ENCODE results near the gene DERA.
"Not testable (repeated sequence)": the region's sequence is repeated elsewhere in the genome, so short reads cannot be mapped to it uniquely, and the experiment has no call there.

The DERA gene

DNA sequence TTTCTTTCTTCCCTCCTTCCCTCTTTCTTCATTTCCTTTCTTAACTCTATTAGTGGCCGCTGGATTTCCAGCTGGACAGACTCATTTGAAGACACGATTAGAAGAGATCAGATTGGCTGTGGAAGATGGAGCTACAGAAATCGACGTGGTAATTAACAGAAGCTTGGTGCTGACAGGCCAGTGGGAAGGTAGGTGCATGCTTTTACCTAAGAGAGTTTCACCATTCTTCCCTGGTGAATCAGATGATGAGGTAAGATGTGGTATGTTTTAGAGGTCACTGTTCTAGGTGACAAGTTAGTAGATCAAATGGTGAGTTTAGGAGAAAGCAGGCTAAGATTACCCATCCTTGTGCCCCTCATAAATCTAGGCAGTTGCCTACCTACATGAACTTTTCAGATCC is 51.6 kb downstream of the DERA start:
- TF ChIP-seq EZH2phosphoT487 (IDR thresholded peaks at IDR 0.05; ENCODE audit: low read length) (no peak), EZH2 (optimal IDR thresholded peaks at IDR 0.05; ENCODE audit: low read depth, low read length) (no peak)
- TF ChIP-seq, protein P1, sequence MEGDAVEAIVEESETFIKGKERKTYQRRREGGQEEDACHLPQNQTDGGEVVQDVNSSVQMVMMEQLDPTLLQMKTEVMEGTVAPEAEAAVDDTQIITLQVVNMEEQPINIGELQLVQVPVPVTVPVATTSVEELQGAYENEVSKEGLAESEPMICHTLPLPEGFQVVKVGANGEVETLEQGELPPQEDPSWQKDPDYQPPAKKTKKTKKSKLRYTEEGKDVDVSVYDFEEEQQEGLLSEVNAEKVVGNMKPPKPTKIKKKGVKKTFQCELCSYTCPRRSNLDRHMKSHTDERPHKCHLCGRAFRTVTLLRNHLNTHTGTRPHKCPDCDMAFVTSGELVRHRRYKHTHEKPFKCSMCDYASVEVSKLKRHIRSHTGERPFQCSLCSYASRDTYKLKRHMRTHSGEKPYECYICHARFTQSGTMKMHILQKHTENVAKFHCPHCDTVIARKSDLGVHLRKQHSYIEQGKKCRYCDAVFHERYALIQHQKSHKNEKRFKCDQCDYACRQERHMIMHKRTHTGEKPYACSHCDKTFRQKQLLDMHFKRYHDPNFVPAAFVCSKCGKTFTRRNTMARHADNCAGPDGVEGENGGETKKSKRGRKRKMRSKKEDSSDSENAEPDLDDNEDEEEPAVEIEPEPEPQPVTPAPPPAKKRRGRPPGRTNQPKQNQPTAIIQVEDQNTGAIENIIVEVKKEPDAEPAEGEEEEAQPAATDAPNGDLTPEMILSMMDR (IDR thresholded peaks at IDR 0.05; ENCODE audit: low read length): no peak
- Histone ChIP-seq H3K36me3 (replicated peaks; ENCODE audit: insufficient read depth, low read length) (no peaks in the 10 kb centered on the region), H3K27ac (ENCODE audit: low read length) (no peak overlapping the region), H3F3A (ENCODE audit: insufficient read depth, low read length) (no peaks in the 10 kb centered on the region), H3K4me2 (ENCODE audit: low read depth, low read length) (no peak overlapping the region), H3K4me1 (ENCODE audit: low read length) (no peaks in the 10 kb centered on the region), H3K9me3 (replicated peaks; ENCODE audit: insufficient read depth, low read length) (no peaks in the 10 kb centered on the region), H4K20me1 (ENCODE audit: insufficient read depth, low read length) (no peaks in the 10 kb centered on the region), H2AFZ (ENCODE audit: low read length) (no peak overlapping the region), H3K4me3 (ENCODE audit: low read length) (no peak overlapping the region), H3K9ac (ENCODE audit: low read length) (no peak overlapping the region), H3K79me2 (ENCODE audit: low read length) (no peaks in the 10 kb centered on the region), H3K27me3 (replicated peaks; ENCODE audit: insufficient read depth, low read length) (no peaks in the 10 kb centered on the region), H3K9me2 (replicated peaks; ENCODE audit: insufficient read depth, low read length) (no peaks in the 10 kb centered on the region)
- DNase-seq: no peak

DNA sequence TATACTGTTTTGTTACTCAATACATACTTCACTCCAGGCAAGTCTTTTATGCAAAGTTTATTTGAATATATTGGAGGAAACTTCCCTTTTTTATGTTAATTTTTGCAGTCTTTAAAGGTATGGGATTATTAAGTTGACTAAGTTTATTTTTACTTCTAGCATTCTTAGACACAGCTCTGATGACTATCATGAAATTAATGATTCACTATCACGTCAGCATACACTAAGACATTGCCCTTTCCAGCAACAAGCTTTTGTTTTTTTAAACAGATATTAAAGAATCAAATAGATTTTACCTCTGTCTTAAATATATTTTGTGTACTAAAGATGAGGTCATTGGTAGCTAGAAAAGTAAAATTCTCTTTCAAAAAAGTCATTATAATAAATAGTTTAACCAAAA is 52.1 kb downstream of the DERA start:
- H3K9ac ChIP-seq (ENCODE audit: low read length): no peak overlapping the region
- no peak overlapping the region for H3K4me2 ChIP-seq (ENCODE audit: low read depth, low read length)
- H3F3A ChIP-seq (ENCODE audit: insufficient read depth, low read length): no peaks in the 10 kb centered on the region
- TF ChIP-seq, protein P1 (IDR thresholded peaks at IDR 0.05; ENCODE audit: low read length): no peak
- no peak for TF ChIP-seq EZH2phosphoT487 (IDR thresholded peaks at IDR 0.05; ENCODE audit: low read length)
- no peak for TF ChIP-seq EZH2 (optimal IDR thresholded peaks at IDR 0.05; ENCODE audit: low read depth, low read length)
- DNase-seq: no peak
- H3K9me3 ChIP-seq (replicated peaks; ENCODE audit: insufficient read depth, low read length): no peaks in the 10 kb centered on the region
- H2AFZ ChIP-seq (ENCODE audit: low read length): no peak overlapping the region
- H3K36me3 ChIP-seq (replicated peaks; ENCODE audit: insufficient read depth, low read length): no peaks in the 10 kb centered on the region
- H3K9me2 ChIP-seq (replicated peaks; ENCODE audit: insufficient read depth, low read length): no peaks in the 10 kb centered on the region
- no peaks in the 10 kb centered on the region for H3K79me2 ChIP-seq (ENCODE audit: low read length)
- H3K4me1 ChIP-seq (ENCODE audit: low read length): no peaks in the 10 kb centered on the region
- H3K27me3 ChIP-seq (replicated peaks; ENCODE audit: insufficient read depth, low read length): no peaks in the 10 kb centered on the region
- no peak overlapping the region for H3K4me3 ChIP-seq (ENCODE audit: low read length)
- no peak overlapping the region for H3K27ac ChIP-seq (ENCODE audit: low read length)
- no peaks in the 10 kb centered on the region for H4K20me1 ChIP-seq (ENCODE audit: insufficient read depth, low read length)

DNA sequence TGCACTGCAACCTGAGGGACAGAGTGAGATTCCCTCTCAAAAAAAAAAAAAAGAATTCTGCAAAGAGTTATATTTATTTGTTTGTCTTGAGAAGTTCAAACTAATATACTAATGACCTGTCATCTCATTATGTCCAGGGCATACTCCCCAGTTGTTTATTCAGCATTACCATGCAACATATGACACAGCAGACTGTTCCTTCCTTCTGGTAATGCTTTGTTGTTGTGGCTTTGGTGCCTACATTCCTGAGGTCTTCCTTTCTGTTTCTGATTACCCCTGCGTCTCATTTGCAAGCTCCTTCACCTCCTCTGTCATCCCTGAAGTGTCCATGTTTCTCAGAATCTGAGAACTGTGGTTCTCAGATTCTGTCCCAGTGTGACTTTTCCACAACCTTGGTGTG is 55.3 kb downstream of the DERA start:
- H2AFZ ChIP-seq (ENCODE audit: low read length): no peak overlapping the region
- H3K4me3 ChIP-seq (ENCODE audit: low read length): no peak overlapping the region
- no peak overlapping the region for H3K27ac ChIP-seq (ENCODE audit: low read length)
- no peak for DNase-seq
- no peaks in the 10 kb centered on the region for H3K9me3 ChIP-seq (replicated peaks; ENCODE audit: insufficient read depth, low read length)
- no peaks in the 10 kb centered on the region for H3F3A ChIP-seq (ENCODE audit: insufficient read depth, low read length)
- TF ChIP-seq EZH2 (optimal IDR thresholded peaks at IDR 0.05; ENCODE audit: low read depth, low read length) (no peak), EZH2phosphoT487 (IDR thresholded peaks at IDR 0.05; ENCODE audit: low read length) (no peak)
- TF ChIP-seq, protein P1 (IDR thresholded peaks at IDR 0.05; ENCODE audit: low read length): no peak
- no peak overlapping the region for H3K4me2 ChIP-seq (ENCODE audit: low read depth, low read length)
- H3K4me1 ChIP-seq (ENCODE audit: low read length): no peaks in the 10 kb centered on the region
- H4K20me1 ChIP-seq (ENCODE audit: insufficient read depth, low read length): no peaks in the 10 kb centered on the region
- H3K9me2 ChIP-seq (replicated peaks; ENCODE audit: insufficient read depth, low read length): no peaks in the 10 kb centered on the region
- no peaks in the 10 kb centered on the region for H3K27me3 ChIP-seq (replicated peaks; ENCODE audit: insufficient read depth, low read length)
- no peak overlapping the region for H3K9ac ChIP-seq (ENCODE audit: low read length)
- H3K36me3 ChIP-seq (replicated peaks; ENCODE audit: insufficient read depth, low read length): no peaks in the 10 kb centered on the region
- H3K79me2 ChIP-seq (ENCODE audit: low read length): no peaks in the 10 kb centered on the region

DNA sequence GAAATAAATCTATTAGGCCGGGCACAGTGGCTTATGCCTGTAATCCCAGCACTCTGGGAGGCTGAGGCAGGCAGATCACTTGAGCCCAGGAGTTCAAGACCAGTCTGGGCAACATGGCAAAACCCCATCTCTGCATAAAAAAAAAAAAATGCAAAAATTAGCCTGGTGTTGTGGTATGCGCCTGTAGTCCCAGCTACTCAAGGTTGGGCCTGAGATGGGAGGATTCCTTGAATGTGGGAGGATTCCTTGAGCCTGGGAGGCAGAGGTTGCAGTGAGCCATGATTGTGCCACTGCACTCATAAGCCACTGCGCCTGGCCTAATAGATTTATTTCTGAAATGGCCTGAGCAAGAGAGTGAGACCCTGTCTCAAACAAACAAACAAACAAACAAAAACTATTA is 55.9 kb downstream of the DERA start:
- not testable (repeated sequence) for H3K27me3 ChIP-seq (replicated peaks; ENCODE audit: insufficient read depth, low read length); H3K9ac ChIP-seq (ENCODE audit: low read length); H3K4me2 ChIP-seq (ENCODE audit: low read depth, low read length); H2AFZ ChIP-seq (ENCODE audit: low read length); H3K9me2 ChIP-seq (replicated peaks; ENCODE audit: insufficient read depth, low read length); H3K9me3 ChIP-seq (replicated peaks; ENCODE audit: insufficient read depth, low read length); H3K27ac ChIP-seq (ENCODE audit: low read length); H3K4me1 ChIP-seq (ENCODE audit: low read length); H3F3A ChIP-seq (ENCODE audit: insufficient read depth, low read length); DNase-seq; H3K36me3 ChIP-seq (replicated peaks; ENCODE audit: insufficient read depth, low read length); H3K79me2 ChIP-seq (ENCODE audit: low read length); H4K20me1 ChIP-seq (ENCODE audit: insufficient read depth, low read length); H3K4me3 ChIP-seq (ENCODE audit: low read length)

Data from MM.1S (cell line).